Muscle of back (tissue), 11 donors: Measurements from ENCODE around the gene CLMN. TPM values are rescaled to one million over a fixed set of nuclear protein-coding genes. Genes with fewer than 3 reads are reported as not detected.
A peak's percentile ranks its signal among the peaks of the same experiment; 100 is the strongest.

Experiments
- DNase-seq, 3 donors: peaks; one replicate each; pipeline versions ENCODE4 v3.0.0 to v3.0.0-alpha.2; 2013
- polyA plus RNA-seq, 10 donors: library from polyadenylated mRNA; unstranded; fragments of 120-200 nt; gene quantifications; one replicate each; pipeline ENCODE4 v1.2.1, GENCODE V29; 2013; ENCODE audit not compliant: insufficient read length in 10 of 10

Gene CLMN
- polyA plus RNA-seq, 10 donors: 1.6 to 4.6 (median 3.0) TPM

GRCh38 chr14:95263527-95264231, 56.0 kb downstream of the CLMN start:
- DNase-seq: no peak

- DNase-seq: no peak
These were observed 57.2 kb downstream of the CLMN start for GRCh38 chr14:95262511-95262891.

GRCh38 chr14:95261616-95262510, 57.8 kb downstream of the CLMN start:
- DNase-seq: peak in 1 of 3 donors; percentile 54

GRCh38 chr14:95260537-95261361, 59.0 kb downstream of the CLMN start:
- DNase-seq: peak in 2 of 3 donors; percentile 69 to 84

- DNase-seq: peak in 1 of 3 donors; percentile 67
These were observed 60.7 kb downstream of the CLMN start for GRCh38 chr14:95258754-95259593.

- no peak for DNase-seq
These were observed 61.6 kb downstream of the CLMN start for GRCh38 chr14:95258156-95258555.

- no peak for DNase-seq
These were observed 62.2 kb downstream of the CLMN start for GRCh38 chr14:95257521-95257920.

GRCh38 chr14:95256776-95257060, 63.0 kb downstream of the CLMN start:
- DNase-seq: no peak

GRCh38 chr14:95256002-95256775, 63.5 kb downstream of the CLMN start:
- DNase-seq: no peak

GRCh38 chr14:95255487-95255886, 64.2 kb downstream of the CLMN start:
- DNase-seq: peak in 1 of 3 donors; percentile 59

GRCh38 chr14:95255013-95255412, 64.7 kb downstream of the CLMN start:
- DNase-seq: no peak

GRCh38 chr14:95254288-95254687, 65.4 kb downstream of the CLMN start:
- peak in 1 of 3 donors; percentile 76 for DNase-seq

- DNase-seq: no peak
These were observed 66.6 kb downstream of the CLMN start for GRCh38 chr14:95253039-95253630.

- DNase-seq: no peak
These were observed 67.5 kb downstream of the CLMN start for GRCh38 chr14:95252219-95252618.

- peak in 1 of 3 donors; percentile 59 for DNase-seq
These were observed 68.8 kb downstream of the CLMN start for GRCh38 chr14:95250936-95251335.

- peak in 1 of 3 donors; percentile 42 for DNase-seq
These were observed 69.5 kb downstream of the CLMN start for GRCh38 chr14:95250140-95250769.

GRCh38 chr14:95248432-95248831, 71.3 kb downstream of the CLMN start:
- DNase-seq: no peak

GRCh38 chr14:95246870-95247269, 72.8 kb downstream of the CLMN start:
- DNase-seq: no peak

GRCh38 chr14:95245334-95245733, 74.4 kb downstream of the CLMN start:
- no peak for DNase-seq

GRCh38 chr14:95244587-95244986, 75.1 kb downstream of the CLMN start:
- DNase-seq: no peak
